ENCODE measurements around the gene KCNMB2.

GRCh38 chr3:178585454-178585853, 49.2 kb downstream of the KCNMB2 start:
- TF ChIP-seq CTCF (IDR thresholded peaks at IDR 0.05) (no peak), POLR2A (IDR thresholded peaks at IDR 0.05) (no peak)

Data from right lobe of liver (tissue), 4 donors.